Kidney epithelial cell (primary cell): Measurements from ENCODE around the gene ENOPH1. TPM values are rescaled to one million over a fixed set of nuclear protein-coding genes. Genes with fewer than 3 reads are reported as not detected.
A peak's percentile ranks its signal among the peaks of the same experiment; 100 is the strongest.
"Not testable (repeated sequence)": the region's sequence is repeated elsewhere in the genome, so short reads cannot be mapped to it uniquely, and the experiment has no call there.

Source experiments
- DNase-seq: peaks from one replicate; pipeline ENCODE4 v3.0.0-alpha.2; 2010; ENCODE audit warnings: low read depth
- H3K27me3 ChIP-seq: 2 replicates; pipeline ENCODE4 v1.6.0; 2011; ENCODE audit warnings: low read length; ENCODE audit not compliant: control insufficient read depth, insufficient read depth
- H3K36me3 ChIP-seq: 2 replicates; pipeline ENCODE4 v1.5.1; 2011; ENCODE audit warnings: low read length; ENCODE audit not compliant: control insufficient read depth, insufficient read depth
- H3K4me3 ChIP-seq: 2 replicates; pipeline ENCODE4 v1.5.1; 2011; ENCODE audit warnings: low read depth, mild to moderate bottlenecking, control low read depth, low read length
- total RNA-seq: library from RNA; depleted of rRNA; stranded (reverse); fragments of >200 nt; gene quantifications from 2 replicates; pipeline ENCODE4 v1.2.3, GENCODE V29; 2015
- TF ChIP-seq, protein P1 (sequence below): IDR thresholded peaks from 2 replicates; pipeline ENCODE4 v1.5.1; 2011; ENCODE audit warnings: mild to moderate bottlenecking, moderate library complexity, low read length, control low read depth, inconsistent platforms; ENCODE audit not compliant: insufficient read depth, poor library complexity, severe bottlenecking

The ENOPH1 gene
- total RNA-seq, 1 donor from 2014 or later, result 55.3 TPM

DNA sequence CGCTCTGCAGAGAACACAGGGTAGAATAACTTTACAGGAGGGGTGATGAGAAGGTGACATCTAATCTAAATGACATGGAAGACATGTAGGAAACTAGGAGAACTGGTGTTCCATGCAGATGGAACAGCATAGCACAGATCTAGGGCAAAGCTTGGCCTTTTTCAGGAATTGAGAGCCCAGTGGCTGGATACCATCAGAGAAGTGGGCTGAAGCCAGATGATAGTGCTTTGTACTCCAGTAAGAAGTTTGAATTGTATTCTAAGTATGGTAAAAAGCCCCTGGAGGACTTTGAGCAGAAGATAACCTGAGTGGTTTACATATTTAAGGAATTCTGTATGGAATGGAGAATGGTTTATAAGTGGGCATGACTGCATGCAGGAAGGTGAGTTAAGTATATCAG, 32.8 kb downstream of the ENOPH1 start:
- TF ChIP-seq, protein P1, sequence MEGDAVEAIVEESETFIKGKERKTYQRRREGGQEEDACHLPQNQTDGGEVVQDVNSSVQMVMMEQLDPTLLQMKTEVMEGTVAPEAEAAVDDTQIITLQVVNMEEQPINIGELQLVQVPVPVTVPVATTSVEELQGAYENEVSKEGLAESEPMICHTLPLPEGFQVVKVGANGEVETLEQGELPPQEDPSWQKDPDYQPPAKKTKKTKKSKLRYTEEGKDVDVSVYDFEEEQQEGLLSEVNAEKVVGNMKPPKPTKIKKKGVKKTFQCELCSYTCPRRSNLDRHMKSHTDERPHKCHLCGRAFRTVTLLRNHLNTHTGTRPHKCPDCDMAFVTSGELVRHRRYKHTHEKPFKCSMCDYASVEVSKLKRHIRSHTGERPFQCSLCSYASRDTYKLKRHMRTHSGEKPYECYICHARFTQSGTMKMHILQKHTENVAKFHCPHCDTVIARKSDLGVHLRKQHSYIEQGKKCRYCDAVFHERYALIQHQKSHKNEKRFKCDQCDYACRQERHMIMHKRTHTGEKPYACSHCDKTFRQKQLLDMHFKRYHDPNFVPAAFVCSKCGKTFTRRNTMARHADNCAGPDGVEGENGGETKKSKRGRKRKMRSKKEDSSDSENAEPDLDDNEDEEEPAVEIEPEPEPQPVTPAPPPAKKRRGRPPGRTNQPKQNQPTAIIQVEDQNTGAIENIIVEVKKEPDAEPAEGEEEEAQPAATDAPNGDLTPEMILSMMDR, result no peak
- H3K4me3 ChIP-seq, result no peak overlapping the region
- no peak for DNase-seq
- H3K27me3 ChIP-seq, result no peaks in the 10 kb centered on the region
- H3K36me3 ChIP-seq, result peaks cover 1% of the 10 kb centered on the region

DNA sequence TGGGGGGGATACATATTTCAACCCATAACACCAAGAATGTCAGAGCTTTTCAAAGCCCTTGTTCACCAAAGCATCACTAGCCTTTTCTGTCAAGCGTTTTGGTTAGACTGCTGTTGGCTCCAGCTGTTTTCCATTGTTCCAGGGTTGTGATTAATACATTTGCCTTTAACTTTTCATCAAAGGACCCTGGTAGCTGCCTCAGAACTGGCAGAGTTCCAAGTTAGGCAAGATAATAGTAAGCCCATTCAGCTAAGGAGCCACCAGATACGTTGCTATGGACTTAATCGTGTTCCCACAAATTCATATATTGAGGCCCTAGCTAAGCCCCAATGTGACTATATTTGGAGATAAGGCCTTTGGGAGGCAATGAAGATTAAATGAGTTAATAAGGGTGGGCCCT, 37.1 kb downstream of the ENOPH1 start:
- TF ChIP-seq, protein P1, result no peak
- no peaks in the 10 kb centered on the region for H3K27me3 ChIP-seq
- DNase-seq, result no peak
- peaks cover 1% of the 10 kb centered on the region for H3K36me3 ChIP-seq
- no peak overlapping the region for H3K4me3 ChIP-seq

DNA sequence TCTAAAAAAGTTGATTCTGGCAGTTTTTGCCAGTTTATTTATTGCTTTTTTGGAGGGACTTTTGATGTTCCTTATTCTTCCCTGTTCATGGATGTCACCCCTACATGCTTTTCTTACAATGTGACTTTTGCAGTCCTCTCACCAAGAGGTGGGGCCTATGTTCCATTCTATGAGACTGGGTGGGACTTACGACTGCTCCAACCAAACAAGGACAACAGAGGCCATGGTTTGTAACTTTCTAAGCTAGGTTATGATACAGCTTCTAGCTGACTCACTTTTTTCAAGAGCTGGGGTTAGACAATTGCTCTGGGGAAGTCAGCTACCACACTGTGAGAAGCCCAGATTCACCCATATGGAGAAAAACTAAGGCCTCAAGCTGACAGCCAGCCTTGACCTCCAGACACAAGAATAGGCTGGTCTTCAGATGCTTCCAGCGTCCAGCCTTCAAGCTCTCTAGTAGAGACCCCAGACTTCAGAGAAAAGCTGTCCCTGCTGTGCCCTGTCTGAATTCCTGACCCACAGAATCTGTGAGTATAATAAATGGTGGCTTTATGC, 39.5 kb downstream of the ENOPH1 start:
- TF ChIP-seq, protein P1, result no peak
- H3K4me3 ChIP-seq, result no peak overlapping the region
- DNase-seq, result peak; percentile 18
- no peaks in the 10 kb centered on the region for H3K36me3 ChIP-seq
- H3K27me3 ChIP-seq, result no peaks in the 10 kb centered on the region

DNA sequence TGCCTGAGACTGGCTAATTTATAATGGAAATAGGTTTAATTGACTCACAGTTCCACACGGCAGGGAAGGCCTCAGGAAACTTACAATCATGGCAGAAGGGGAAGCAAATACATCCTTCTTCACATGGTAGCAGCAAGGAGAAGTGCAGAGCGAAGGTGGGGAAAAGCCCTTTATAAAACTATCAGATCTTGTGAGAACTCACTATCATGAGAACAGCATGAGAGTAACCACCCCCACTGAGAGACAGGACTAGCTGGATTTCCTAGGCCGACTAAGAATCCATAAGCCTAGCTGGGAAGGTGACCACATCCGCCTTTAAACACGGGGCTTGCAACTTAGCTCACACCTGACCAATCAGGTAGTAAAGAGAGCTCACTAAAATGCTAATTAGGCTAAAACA, 42.7 kb downstream of the ENOPH1 start:
- H3K4me3 ChIP-seq, DNase-seq, H3K27me3 ChIP-seq, H3K36me3 ChIP-seq: not testable (repeated sequence)

DNA sequence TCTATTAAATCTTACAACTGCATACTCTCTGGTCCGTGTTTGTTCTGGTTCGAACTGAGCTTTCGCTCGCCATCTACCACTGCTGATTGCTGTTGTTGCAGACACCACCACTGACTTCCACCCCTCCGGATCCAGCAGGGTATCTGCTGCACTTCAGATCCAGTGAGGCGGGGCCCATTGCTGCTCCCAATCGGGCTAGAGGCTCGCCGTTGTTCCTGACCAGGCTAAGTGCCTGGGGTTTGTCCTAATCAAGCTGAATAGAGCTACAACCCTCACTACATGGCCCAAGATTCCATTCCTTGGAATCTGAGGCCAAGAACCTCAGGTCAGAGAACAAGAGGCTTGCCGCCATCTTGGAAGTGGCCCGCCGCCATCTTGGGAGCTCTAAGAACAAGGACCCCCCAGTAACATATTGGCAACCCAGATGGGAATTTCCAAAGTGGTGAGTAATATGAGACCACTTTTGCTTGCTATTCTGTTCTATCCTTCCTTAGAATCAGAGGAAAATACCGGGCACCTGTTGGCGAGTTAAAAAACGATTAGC, 43.3 kb downstream of the ENOPH1 start:
- no peak for DNase-seq
- no peaks in the 10 kb centered on the region for H3K36me3 ChIP-seq
- H3K4me3 ChIP-seq, result no peak overlapping the region
- no peaks in the 10 kb centered on the region for H3K27me3 ChIP-seq
- TF ChIP-seq, protein P1, result no peak

DNA sequence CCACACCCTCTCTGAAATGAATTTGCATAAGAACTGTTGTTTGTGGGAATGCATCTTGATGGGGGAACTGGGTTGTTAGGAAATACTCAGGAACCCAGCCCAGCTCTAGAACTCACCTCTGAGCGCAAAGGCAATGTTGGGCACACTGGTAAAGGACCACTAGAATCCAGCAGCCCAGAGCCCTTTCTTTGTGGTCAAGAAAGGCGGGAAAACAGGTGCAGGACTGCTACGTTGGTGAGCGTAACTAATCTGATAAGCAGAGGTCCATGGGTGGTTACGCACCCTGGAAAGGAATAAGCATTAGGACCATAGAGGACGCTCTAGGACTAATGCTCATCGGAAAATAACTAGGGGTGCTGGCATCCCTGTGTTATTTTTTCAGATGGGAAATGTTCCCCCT, 45.5 kb downstream of the ENOPH1 start:
- not testable (repeated sequence) for H3K36me3 ChIP-seq, H3K27me3 ChIP-seq, H3K4me3 ChIP-seq, DNase-seq

DNA sequence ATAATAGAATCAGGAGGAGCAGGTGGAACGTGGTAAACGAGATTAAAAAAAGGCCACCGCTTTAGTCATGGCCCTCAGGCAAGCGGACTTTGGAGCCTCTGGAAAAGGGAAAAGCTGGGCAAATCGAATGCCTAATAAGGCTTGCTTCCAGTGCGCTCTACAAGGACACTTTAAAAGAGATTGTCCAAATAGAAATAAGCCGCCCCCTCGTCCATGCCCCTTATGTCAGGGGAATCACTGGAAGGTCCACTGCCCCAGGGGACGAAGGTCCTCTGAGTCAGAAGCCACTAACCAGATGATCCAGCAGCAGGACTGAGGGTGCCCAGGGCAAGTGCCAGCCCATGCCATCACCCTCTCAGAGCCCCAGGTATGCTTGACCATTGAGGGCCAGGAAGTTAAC, 47.1 kb downstream of the ENOPH1 start:
- not testable (repeated sequence) for H3K36me3 ChIP-seq, H3K4me3 ChIP-seq, H3K27me3 ChIP-seq, DNase-seq
